IMR-90 (cell line): ENCODE data around the gene ASB9. TPM values are rescaled to one million over a fixed set of nuclear protein-coding genes. Genes with fewer than 3 reads are reported as not detected.

Experiments
- ATAC-seq: fragments of 200-7000 bp; cut with Tn5 transposase; 2 replicates; pipeline ENCODE4 v1.9.1; 2020; ENCODE audit warnings: low read depth, mild to moderate bottlenecking, moderate library complexity
- BruUV-seq: library from RNA; stranded (reverse); fragments of 400-500 nt; replicated peaks from 2 replicates; lab custom pipeline; 2021; lab: Mats Ljungman, UMichigan
- CTCF ChIA-PET: fragments of 300-600 bp; formaldehyde crosslinking; extraction: SDS; loops from one replicate; lab custom pipeline; 2021; ENCODE audit warnings: antibody characterized with exemption; lab: Yijun Ruan, JAX
- POLR2A ChIA-PET: fragments of 300-600 bp; sonication (Branson Sonifier 250); formaldehyde crosslinking; loops from one replicate; lab custom pipeline; 2022; ENCODE audit warnings: antibody characterized with exemption; ENCODE audit not compliant: unreplicated experiment; lab: Charles Lee
- DNase-seq: peaks from one replicate; pipeline ENCODE4 v3.0.0; 2013
- H2AFZ ChIP-seq: replicated peaks from 2 replicates; pipeline ENCODE3; 2013; ENCODE audit warnings: low read length, mild to moderate bottlenecking; ENCODE audit not compliant: poor library complexity
- H2AK5ac ChIP-seq: 2 replicates; pipeline ENCODE4 v1.6.1; 2013; ENCODE audit warnings: low read depth, low read length, inconsistent platforms
- H2AK9ac ChIP-seq: replicated peaks from 2 replicates; pipeline ENCODE3; 2013; ENCODE audit warnings: mild to moderate bottlenecking, low read depth, low read length, moderate library complexity; ENCODE audit not compliant: poor library complexity
- H2BK120ac ChIP-seq: 2 replicates; pipeline ENCODE4 v1.6.1; 2013; ENCODE audit warnings: low read depth, low read length, inconsistent platforms
- H2BK15ac ChIP-seq: 3 replicates; pipeline ENCODE4 v1.6.1; 2013; ENCODE audit warnings: low read depth, low read length, inconsistent platforms
- H2BK20ac ChIP-seq: 2 replicates; pipeline ENCODE4 v1.6.1; 2013; ENCODE audit warnings: low read depth, mild to moderate bottlenecking, inconsistent platforms, low read length, moderate library complexity
- H2BK5ac ChIP-seq: 2 replicates; pipeline ENCODE4 v1.6.1; 2013; ENCODE audit warnings: mild to moderate bottlenecking, low read depth, low read length, inconsistent platforms; ENCODE audit not compliant: poor library complexity, severe bottlenecking
- H3K14ac ChIP-seq: replicated peaks from 2 replicates; pipeline ENCODE4 v1.6.1; 2013; ENCODE audit warnings: low read depth, low read length, inconsistent platforms
- H3K18ac ChIP-seq: 2 replicates; pipeline ENCODE4 v1.6.1; 2013; ENCODE audit warnings: low read depth, low read length, control low read depth
- H3K23ac ChIP-seq: 2 replicates; pipeline ENCODE4 v1.6.1; 2013; ENCODE audit warnings: low read depth, low read length, inconsistent platforms
- H3K27ac ChIP-seq: 2 replicates; pipeline ENCODE4 v1.5.1; 2013; ENCODE audit warnings: mild to moderate bottlenecking, control low read depth, low read length; ENCODE audit not compliant: insufficient read depth
- H3K27me3 ChIP-seq: 2 replicates; pipeline ENCODE4 v1.6.1; 2013; ENCODE audit warnings: low read length; ENCODE audit not compliant: control insufficient read depth, insufficient read depth
- H3K36me3 ChIP-seq: 2 replicates; pipeline ENCODE4 v1.6.1; 2013; ENCODE audit warnings: low read length, mixed read lengths; ENCODE audit not compliant: control insufficient read depth, insufficient read depth
- H3K4ac ChIP-seq: 2 replicates; pipeline ENCODE4 v1.6.1; 2013; ENCODE audit warnings: low read depth, low read length, inconsistent platforms
- H3K4me1 ChIP-seq: 2 replicates; pipeline ENCODE4 v1.6.1; 2013; ENCODE audit warnings: low read length, mixed read lengths; ENCODE audit not compliant: control insufficient read depth, insufficient read depth
- H3K4me2 ChIP-seq: 2 replicates; pipeline ENCODE4 v1.6.1; 2013; ENCODE audit warnings: low read depth, mild to moderate bottlenecking, control low read depth, low read length, moderate library complexity
- H3K4me3 ChIP-seq: 2 replicates; pipeline ENCODE4 v1.5.1; 2013; ENCODE audit warnings: low read depth, mild to moderate bottlenecking, control low read depth, low read length, moderate library complexity; ENCODE audit not compliant: insufficient read depth
- H3K56ac ChIP-seq: 2 replicates; pipeline ENCODE4 v1.6.1; 2013; ENCODE audit warnings: low read length, inconsistent platforms; ENCODE audit not compliant: insufficient read depth; ENCODE audit errors: extremely low read depth
- H3K79me1 ChIP-seq, 2 experiments: 2 replicates each; pipeline ENCODE4 v1.6.1; 2013; ENCODE audit warnings: low read length in 2 of 2, inconsistent platforms in 1 of 2, low read depth in 1 of 2
- H3K9ac ChIP-seq: 2 replicates; pipeline ENCODE4 v1.6.1; 2013; ENCODE audit warnings: low read depth, low read length, control low read depth
- H3K9me1 ChIP-seq: 2 replicates; pipeline ENCODE4 v1.6.1; 2013; ENCODE audit warnings: low read length, inconsistent platforms; ENCODE audit not compliant: insufficient read depth
- H3K9me3 ChIP-seq: 2 replicates; pipeline ENCODE4 v1.6.1; 2013; ENCODE audit warnings: low read length; ENCODE audit not compliant: control insufficient read depth, insufficient read depth
- H4K20me1 ChIP-seq: 2 replicates; pipeline ENCODE4 v1.6.1; 2013; ENCODE audit warnings: low read length, inconsistent platforms; ENCODE audit not compliant: insufficient read depth
- H4K5ac ChIP-seq: 2 replicates; pipeline ENCODE4 v1.6.1; 2013; ENCODE audit warnings: mild to moderate bottlenecking, low read depth, low read length, control low read depth
- H4K8ac ChIP-seq, 2 experiments: 2 replicates each; pipeline ENCODE4 v1.6.1; 2013; ENCODE audit warnings: low read depth in 2 of 2, low read length in 2 of 2, control low read depth in 1 of 2, inconsistent platforms in 1 of 2
- H4K91ac ChIP-seq: 2 replicates; pipeline ENCODE4 v1.6.1; 2013; ENCODE audit warnings: low read depth, low read length, inconsistent platforms; ENCODE audit not compliant: insufficient read depth
- CEBPB ChIP-seq: IDR thresholded peaks from 2 replicates; pipeline ENCODE4 v1.6.1; 2012; ENCODE audit warnings: low read depth, low read length, improper control_type of control experiment
- MAFK ChIP-seq: IDR thresholded peaks from 2 replicates; pipeline ENCODE4 v1.6.1; 2012; ENCODE audit warnings: low read depth, low read length, improper control_type of control experiment
- RAD21 ChIP-seq: IDR thresholded peaks from 2 replicates; pipeline ENCODE4 v1.6.1; 2012; ENCODE audit warnings: low read length, improper control_type of control experiment
- RFX5 ChIP-seq: IDR thresholded peaks from 2 replicates; pipeline ENCODE4 v1.8.0; 2012; ENCODE audit warnings: low read depth, mild to moderate bottlenecking, low read length, moderate library complexity
- WGBS, 2 experiments: methylation state at CpG; one replicate each; pipeline versions ENCODE4 v1.1.5 to v1.1.7; 2013; ENCODE audit warnings: missing lambda C conversion rate in 2 of 2; ENCODE audit not compliant: insufficient read length in 1 of 2; ENCODE audit errors: extremely low coverage in 2 of 2; 5-methylcytosine and 5-hydroxymethylcytosine counted together
- dilution Hi-C: fragments of 300-500 bp; cut with HindIII; formaldehyde crosslinking; loops from one replicate; pipeline ENCODE4 v1.14.3; 2018; ENCODE audit warnings: low sequenced_read_pairs; ENCODE audit not compliant: unreplicated experiment
- in situ Hi-C: fragments of 300-500 bp; cut with MboI; formaldehyde crosslinking; loops from 3 replicates; pipeline ENCODE4 v1.14.3; 2019; ENCODE audit warnings: low sequenced_read_pairs, inconsistent platforms, mixed read lengths
- intact Hi-C: fragments of 100-400 bp; cut with micrococcal nuclease; formaldehyde crosslinking; loops from 2 replicates; pipeline ENCODE4 v1.10.0; 2022
- polyA plus RNA-seq, 3 experiments: library from polyadenylated mRNA; depleted of rRNA; stranded (reverse); fragments of >200 nt; gene quantifications; 2 replicates each; pipeline ENCODE4 v1.2.3, GENCODE V29; 2012; ENCODE audit warnings: low replicate concordance in 1 of 3
- total RNA-seq: library from RNA; depleted of rRNA; stranded (reverse); fragments of >200 nt; gene quantifications from 2 replicates; pipeline ENCODE4 v1.2.3, GENCODE V29; 2012
- TF ChIP-seq, protein P1 (sequence below): conservative IDR thresholded peaks from 2 replicates; pipeline ENCODE4 v1.5.1; 2012; ENCODE audit warnings: mild to moderate bottlenecking, low read depth, low read length, improper control_type of control experiment
- TF ChIP-seq, protein P2 (sequence below): fragments of 150-350 bp; IDR thresholded peaks from 2 replicates; pipeline ENCODE4 v1.6.1; 2016; ENCODE audit warnings: low read depth, mild to moderate bottlenecking, low read length, moderate library complexity, borderline replicate concordance

ASB9 gene
- total and polyA plus RNA-seq, 2 of the 4 experiments (the other 2 are of a cell fraction), result 0.15 to 0.36 TPM

GRCh38 chrX:15277604-15278003 lies 7.7 kb upstream of the ASB9 start:
- H4K5ac ChIP-seq, result no peak overlapping the region

More at GRCh38 chrX:15277604-15278003, 7.7 kb upstream of the ASB9 start:
- H3K36me3 ChIP-seq, result no peaks in the 10 kb centered on the region
- ChIA-PET CTCF (no interaction called here), POLR2A (no interaction called here)
- no peak overlapping the region for H2BK120ac ChIP-seq
- no peak overlapping the region for H3K27ac ChIP-seq
- no peak overlapping the region for H3K4ac ChIP-seq
- no peak overlapping the region for H4K91ac ChIP-seq
- no TSS peak for BruUV-seq
- dilution Hi-C loops (no loop called here), in situ Hi-C loops (no loop called here), intact Hi-C loops (no loop called here)
- no peak for DNase-seq
- H2AK9ac ChIP-seq, result no peak overlapping the region
- no peak overlapping the region for H2AK5ac ChIP-seq
- H3K56ac ChIP-seq, result no peak overlapping the region
- H2AFZ ChIP-seq, result no peak overlapping the region
- no peak overlapping the region for H2BK5ac ChIP-seq
- no peak overlapping the region for H3K9ac ChIP-seq
- no CpG with 5 or more reads among the region's 1 CpG for WGBS, 2 experiments
- H3K4me2 ChIP-seq, result no peak overlapping the region
- no peak overlapping the region for H2BK20ac ChIP-seq
- H3K4me3 ChIP-seq, result no peak overlapping the region
- no peaks in the 10 kb centered on the region for H3K27me3 ChIP-seq
- no peak overlapping the region for H2BK15ac ChIP-seq
- H3K14ac ChIP-seq, result no peak overlapping the region
- H3K9me3 ChIP-seq, result no peaks in the 10 kb centered on the region
- H3K9me1 ChIP-seq, result no peaks in the 10 kb centered on the region
- H3K18ac ChIP-seq, result no peak overlapping the region
- TF ChIP-seq CEBPB (no peak), MAFK (no peak), RAD21 (no peak), RFX5 (no peak)
- TF ChIP-seq, protein P1, sequence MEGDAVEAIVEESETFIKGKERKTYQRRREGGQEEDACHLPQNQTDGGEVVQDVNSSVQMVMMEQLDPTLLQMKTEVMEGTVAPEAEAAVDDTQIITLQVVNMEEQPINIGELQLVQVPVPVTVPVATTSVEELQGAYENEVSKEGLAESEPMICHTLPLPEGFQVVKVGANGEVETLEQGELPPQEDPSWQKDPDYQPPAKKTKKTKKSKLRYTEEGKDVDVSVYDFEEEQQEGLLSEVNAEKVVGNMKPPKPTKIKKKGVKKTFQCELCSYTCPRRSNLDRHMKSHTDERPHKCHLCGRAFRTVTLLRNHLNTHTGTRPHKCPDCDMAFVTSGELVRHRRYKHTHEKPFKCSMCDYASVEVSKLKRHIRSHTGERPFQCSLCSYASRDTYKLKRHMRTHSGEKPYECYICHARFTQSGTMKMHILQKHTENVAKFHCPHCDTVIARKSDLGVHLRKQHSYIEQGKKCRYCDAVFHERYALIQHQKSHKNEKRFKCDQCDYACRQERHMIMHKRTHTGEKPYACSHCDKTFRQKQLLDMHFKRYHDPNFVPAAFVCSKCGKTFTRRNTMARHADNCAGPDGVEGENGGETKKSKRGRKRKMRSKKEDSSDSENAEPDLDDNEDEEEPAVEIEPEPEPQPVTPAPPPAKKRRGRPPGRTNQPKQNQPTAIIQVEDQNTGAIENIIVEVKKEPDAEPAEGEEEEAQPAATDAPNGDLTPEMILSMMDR, result no peak
- TF ChIP-seq, protein P2, sequence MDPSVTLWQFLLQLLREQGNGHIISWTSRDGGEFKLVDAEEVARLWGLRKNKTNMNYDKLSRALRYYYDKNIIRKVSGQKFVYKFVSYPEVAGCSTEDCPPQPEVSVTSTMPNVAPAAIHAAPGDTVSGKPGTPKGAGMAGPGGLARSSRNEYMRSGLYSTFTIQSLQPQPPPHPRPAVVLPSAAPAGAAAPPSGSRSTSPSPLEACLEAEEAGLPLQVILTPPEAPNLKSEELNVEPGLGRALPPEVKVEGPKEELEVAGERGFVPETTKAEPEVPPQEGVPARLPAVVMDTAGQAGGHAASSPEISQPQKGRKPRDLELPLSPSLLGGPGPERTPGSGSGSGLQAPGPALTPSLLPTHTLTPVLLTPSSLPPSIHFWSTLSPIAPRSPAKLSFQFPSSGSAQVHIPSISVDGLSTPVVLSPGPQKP, result no peak
- no peak overlapping the region for H3K23ac ChIP-seq
- H4K8ac ChIP-seq, result no peak overlapping the region
- H3K4me1 ChIP-seq, result no peaks in the 10 kb centered on the region
- ATAC-seq, result no peak
- H4K20me1 ChIP-seq, result no peaks in the 10 kb centered on the region
- no peaks in the 10 kb centered on the region for H3K79me1 ChIP-seq
